GM19455 (cell line): ENCODE results near the gene TBC1D28.
"Not testable (repeated sequence)": the region's sequence is repeated elsewhere in the genome, so short reads cannot be mapped to it uniquely, and the experiment has no call there.

Experiments used
- ATAC-seq: cut with Tn5 transposase; IDR thresholded peaks from one replicate; pipeline ENCODE4 v1.9.1; 2021; ENCODE audit not compliant: unreplicated experiment

The TBC1D28 gene

GRCh38 chr17:18617613-18618012, 26.6 kb downstream of the TBC1D28 start:
- not testable (repeated sequence) for ATAC-seq

GRCh38 chr17:18613016-18613415, 31.2 kb downstream of the TBC1D28 start:
- ATAC-seq = not testable (repeated sequence)

GRCh38 chr17:18593138-18593537, 51.1 kb downstream of the TBC1D28 start:
- ATAC-seq = not testable (repeated sequence)
